Stimulated activated CD8-positive, alpha-beta memory T cell treated with anti-CD3 and anti-CD28 coated beads, Interleukin-12 subunit alpha, Interleukin-12 subunit beta, amount 100 ng/mL, for 4 hours (primary cell): ENCODE measurements around the gene TBX10.
"Not testable (repeated sequence)": the region's sequence is repeated elsewhere in the genome, so short reads cannot be mapped to it uniquely, and the experiment has no call there.

Experiments
- DNase-seq: peaks from one replicate; pipeline ENCODE4 v3.0.0-alpha.2; 2020; ENCODE audit warnings: low read depth

The TBX10 gene

GRCh38 chr11:67631411-67631810 is 8.2 kb downstream of the TBX10 start:
- no peak for DNase-seq

- DNase-seq: no peak
Measured at GRCh38 chr11:67630943-67631331, 8.6 kb downstream of the TBX10 start.

- DNase-seq: peak; percentile 87
Measured at GRCh38 chr11:67630228-67630942, 9.2 kb downstream of the TBX10 start.

- DNase-seq: peak; percentile 75
Measured at GRCh38 chr11:67629386-67630227, 10.0 kb downstream of the TBX10 start, which contains the start of gene NUDT8. Gene NUDT8 (minus strand): TSS chr11:67629937. CDS start chr11:67629911, 26 bp downstream.

- DNase-seq: no peak
Measured at GRCh38 chr11:67628710-67629385, 10.7 kb downstream of the TBX10 start.

- no peak for DNase-seq
Measured at GRCh38 chr11:67627812-67628624, 11.5 kb downstream of the TBX10 start.

- DNase-seq: no peak
Measured at GRCh38 chr11:67627441-67627811, 12.1 kb downstream of the TBX10 start.

GRCh38 chr11:67626970-67627369 is 12.6 kb downstream of the TBX10 start:
- no peak for DNase-seq

- not testable (repeated sequence) for DNase-seq
Measured at GRCh38 chr11:67626131-67626833, 13.3 kb downstream of the TBX10 start.

GRCh38 chr11:67623795-67624194 is 15.8 kb downstream of the TBX10 start:
- DNase-seq: not testable (repeated sequence)

GRCh38 chr11:67622905-67623304 is 16.7 kb downstream of the TBX10 start:
- not testable (repeated sequence) for DNase-seq

GRCh38 chr11:67621928-67622327 is 17.6 kb downstream of the TBX10 start:
- not testable (repeated sequence) for DNase-seq

- not testable (repeated sequence) for DNase-seq
Measured at GRCh38 chr11:67620621-67621020, 18.9 kb downstream of the TBX10 start.

GRCh38 chr11:67619683-67620618 is 19.6 kb downstream of the TBX10 start:
- DNase-seq: not testable (repeated sequence)

- DNase-seq: not testable (repeated sequence)
Measured at GRCh38 chr11:67618901-67619659, 20.5 kb downstream of the TBX10 start.

- DNase-seq: no peak
Measured at GRCh38 chr11:67617243-67617953, 22.2 kb downstream of the TBX10 start.

GRCh38 chr11:67616431-67617242 is 22.9 kb downstream of the TBX10 start:
- DNase-seq: no peak
